AG04450 (cell line): ENCODE measurements around the gene DDAH1. TPM values are rescaled to one million over a fixed set of nuclear protein-coding genes. Genes with fewer than 3 reads are reported as not detected.

Source experiments
- CTCF ChIA-PET: fragments of 300-600, 350-600 bp; formaldehyde crosslinking; extraction: SDS; loops from one replicate; lab custom pipeline; 2022; ENCODE audit warnings: antibody characterized with exemption, inconsistent platforms; lab: Charles Lee
- POLR2A ChIA-PET: fragments of 350-600 bp; formaldehyde crosslinking; extraction: SDS; loops from one replicate; lab custom pipeline; 2021; ENCODE audit warnings: antibody characterized with exemption, inconsistent platforms; lab: Yijun Ruan, JAX
- DNase-seq: peaks from one replicate; pipeline ENCODE4 v3.0.0-alpha.2; 2011; ENCODE audit warnings: low read depth, low spot score
- H3K27ac ChIP-seq: one replicate; pipeline ENCODE4 v1.5.1; 2012; ENCODE audit warnings: low read depth, low read length, control low read depth
- H3K27me3 ChIP-seq: one replicate; pipeline ENCODE4 v1.6.0; 2012; ENCODE audit warnings: low read length; ENCODE audit not compliant: control insufficient read depth, insufficient read depth
- H3K4me3 ChIP-seq: 2 replicates; pipeline ENCODE4 v1.5.1; 2011; ENCODE audit warnings: mild to moderate bottlenecking, low read depth, low read length, control low read depth
- H3K9me3 ChIP-seq: 2 replicates; pipeline ENCODE4 v1.5.1; 2012; ENCODE audit warnings: low read length; ENCODE audit not compliant: control insufficient read depth, insufficient read depth
- polyA plus RNA-seq: library from polyadenylated mRNA; depleted of rRNA; stranded (reverse); fragments of >200 nt; gene quantifications from 2 replicates; pipeline ENCODE4 v1.2.3, GENCODE V29; 2011
- TF ChIP-seq, protein P1 (sequence below): IDR thresholded peaks from 2 replicates; pipeline ENCODE4 v1.5.1; 2011; ENCODE audit warnings: low read depth, low read length, control low read depth, inconsistent platforms

DDAH1 gene
- polyA plus RNA-seq, 1 experiment, result 102 TPM

- ChIA-PET CTCF (interaction anchor here (1.0 to 8.3 kb wide), 6 partner anchors 16 to 574 kb away, joined by 3 to 100 read pairs (median 5); partner anchors contain the start of gene C1orf52), POLR2A (interaction anchor here (0.6 to 2.5 kb wide), 10 partner anchors 9 to 432 kb away, joined by 3 to 12 read pairs (median 4); partner anchors contain the start of gene ZNHIT6)
- Histone ChIP-seq H3K27ac (peak within 1 kb of the TSS; percentile 92), H3K4me3 (peak within 1 kb of the TSS; percentile 98), H3K27me3 (no peaks in the 10 kb centered on the region), H3K9me3 (no peaks in the 10 kb centered on the region; the same call in 1 of the 2 replicates)
- peak; percentile 94 for DNase-seq
- TF ChIP-seq, protein P1, sequence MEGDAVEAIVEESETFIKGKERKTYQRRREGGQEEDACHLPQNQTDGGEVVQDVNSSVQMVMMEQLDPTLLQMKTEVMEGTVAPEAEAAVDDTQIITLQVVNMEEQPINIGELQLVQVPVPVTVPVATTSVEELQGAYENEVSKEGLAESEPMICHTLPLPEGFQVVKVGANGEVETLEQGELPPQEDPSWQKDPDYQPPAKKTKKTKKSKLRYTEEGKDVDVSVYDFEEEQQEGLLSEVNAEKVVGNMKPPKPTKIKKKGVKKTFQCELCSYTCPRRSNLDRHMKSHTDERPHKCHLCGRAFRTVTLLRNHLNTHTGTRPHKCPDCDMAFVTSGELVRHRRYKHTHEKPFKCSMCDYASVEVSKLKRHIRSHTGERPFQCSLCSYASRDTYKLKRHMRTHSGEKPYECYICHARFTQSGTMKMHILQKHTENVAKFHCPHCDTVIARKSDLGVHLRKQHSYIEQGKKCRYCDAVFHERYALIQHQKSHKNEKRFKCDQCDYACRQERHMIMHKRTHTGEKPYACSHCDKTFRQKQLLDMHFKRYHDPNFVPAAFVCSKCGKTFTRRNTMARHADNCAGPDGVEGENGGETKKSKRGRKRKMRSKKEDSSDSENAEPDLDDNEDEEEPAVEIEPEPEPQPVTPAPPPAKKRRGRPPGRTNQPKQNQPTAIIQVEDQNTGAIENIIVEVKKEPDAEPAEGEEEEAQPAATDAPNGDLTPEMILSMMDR, result no peak
Measured at GRCh38 chr1:85276215-85276977, 188.6 kb downstream of the DDAH1 start, which contains the start of gene BCL10. BCL10 (minus strand) TSS chr1:85276632; CDS start chr1:85276352, 280 bp downstream.

DNA sequence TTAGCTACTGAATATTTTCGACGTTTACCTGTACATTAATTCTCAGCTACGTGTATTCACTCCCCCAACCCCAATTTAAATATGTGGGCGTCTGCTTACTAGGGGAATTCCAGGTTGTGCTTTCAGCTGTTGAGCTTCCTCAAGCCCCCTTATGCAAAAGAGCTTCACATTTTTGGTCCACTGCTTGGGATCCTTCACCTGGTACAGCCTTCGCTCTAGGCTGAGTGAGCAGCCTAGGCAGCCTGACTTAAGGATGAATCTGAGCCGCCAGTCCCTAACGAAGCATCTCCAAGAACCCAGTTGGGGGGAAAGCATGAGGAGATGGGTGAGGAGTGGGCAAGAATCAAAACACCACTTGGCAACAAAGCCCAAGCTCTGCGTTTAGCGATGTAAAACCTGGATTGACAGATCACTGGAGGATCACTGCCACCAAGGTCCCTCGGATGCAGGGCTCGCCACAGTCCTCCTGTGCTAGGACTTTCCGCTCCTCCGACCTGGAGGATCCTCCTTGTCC is 189.2 kb downstream of the DDAH1 start:
- DNase-seq, result no peak
- CTCF ChIA-PET, result interaction anchor here (0.6 to 8.3 kb wide), 7 partner anchors 16 to 575 kb away, joined by 3 to 100 read pairs (median 3); partner anchors contain the start of gene C1orf52
- Histone ChIP-seq H3K27ac (peak overlapping the region; percentile 92), H3K4me3 (peak overlapping the region; percentile 98), H3K9me3 (no peaks in the 10 kb centered on the region; the same call in 1 of the 2 replicates), H3K27me3 (no peaks in the 10 kb centered on the region)
- TF ChIP-seq, protein P1, result no peak
- POLR2A ChIA-PET, result interaction anchor here (0.8 to 2.5 kb wide), 5 partner anchors 10 to 433 kb away, joined by 3 to 11 read pairs (median 5); partner anchors contain the start of gene ZNHIT6

DNA sequence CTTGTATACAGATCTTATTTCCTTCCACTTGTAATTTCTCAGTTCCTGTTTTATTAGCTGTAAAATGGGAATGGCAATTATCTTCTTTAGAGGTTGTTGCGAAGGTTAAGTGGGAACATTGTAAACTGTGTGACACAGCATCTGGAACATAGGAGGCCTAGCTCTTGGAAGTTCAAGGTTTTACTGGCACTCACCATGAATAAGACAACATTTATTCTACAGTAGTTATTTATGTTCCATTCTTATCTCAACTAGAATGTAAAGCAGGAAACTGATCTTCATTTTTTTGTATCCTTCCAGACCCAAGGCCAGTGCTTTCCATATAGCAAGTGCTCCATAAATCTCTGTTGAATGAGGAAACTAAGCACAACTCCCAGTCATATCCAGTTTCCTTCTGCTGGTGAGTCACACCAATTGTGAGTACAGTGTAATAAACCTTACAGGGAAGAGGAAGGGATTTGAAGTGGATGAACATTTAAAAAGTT is 189.9 kb downstream of the DDAH1 start:
- H3K27ac ChIP-seq, result no peak overlapping the region
- no peaks in the 10 kb centered on the region for H3K27me3 ChIP-seq
- ChIA-PET CTCF (interaction anchor here (0.6 to 8.3 kb wide), 6 partner anchors 15 to 418 kb away, joined by 3 to 100 read pairs (median 5); partner anchors contain the start of gene C1orf52), POLR2A (no interaction called here)
- peak overlapping the region; percentile 98 for H3K4me3 ChIP-seq
- no peaks in the 10 kb centered on the region; the same call in 1 of the 2 replicates for H3K9me3 ChIP-seq
- TF ChIP-seq, protein P1, result no peak
- DNase-seq, result no peak

- ChIA-PET CTCF (interaction anchor here (1.6 to 8.3 kb wide), 3 partner anchors 13 to 229 kb away, joined by 4 to 100 read pairs (median 6); partner anchors contain the start of gene C1orf52), POLR2A (no interaction called here)
- no peak for DNase-seq
- Histone ChIP-seq H3K27ac (no peak overlapping the region), H3K27me3 (no peaks in the 10 kb centered on the region), H3K9me3 (no peaks in the 10 kb centered on the region; the same call in 1 of the 2 replicates), H3K4me3 (no peak overlapping the region; the same call in 1 of the 2 replicates)
- TF ChIP-seq, protein P1, result no peak
Measured at GRCh38 chr1:85273397-85273796, 191.6 kb downstream of the DDAH1 start.
